ENCODE measurements around the gene PARP11.

The PARP11 gene

DNA sequence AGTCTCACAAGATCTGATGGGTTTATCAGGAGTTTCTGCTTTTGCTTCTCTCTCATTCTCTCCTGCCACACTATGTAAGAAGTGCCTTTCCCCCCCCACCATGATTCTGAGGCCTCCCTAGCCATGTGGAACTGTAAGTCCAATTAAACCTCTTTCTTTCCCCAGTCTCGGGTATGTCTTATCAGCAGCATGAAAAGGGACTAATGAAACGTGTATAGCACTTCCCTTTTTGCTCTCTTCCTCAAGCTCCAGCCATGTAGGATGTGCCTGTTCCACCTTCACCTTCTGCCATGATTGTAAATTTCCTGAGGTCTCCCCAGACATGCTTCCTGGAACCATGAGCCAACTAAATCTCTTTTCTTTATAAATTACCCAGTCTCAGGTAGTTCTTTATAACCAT lies 113.3 kb downstream of the PARP11 start:
- DNase-seq = no peak
